Hematopoietic multipotent progenitor cell treated with erythropoietin and hydrocortisone succinate and interleukin-3 and kit ligand, for 4 days (in vitro differentiated cells): Measurements from ENCODE around the gene UBAC1.
A peak's percentile ranks its signal among the peaks of the same experiment; 100 is the strongest.

Experiments
- DNase-seq: peaks from one replicate; pipeline ENCODE4 v3.0.0-alpha.2; 2015

The UBAC1 gene

GRCh38 chr9:135961277-135961715 is at the start of gene UBAC1:
UBAC1 (minus strand) TSS chr9:135961373; CDS start chr9:135961162, 211 bp downstream.
- DNase-seq: peak; percentile 98

- no peak for DNase-seq
Measured at GRCh38 chr9:136010615-136011361, 49.6 kb upstream of the UBAC1 start.

GRCh38 chr9:136010176-136010575 is 49.0 kb upstream of the UBAC1 start:
- no peak for DNase-seq

DNA sequence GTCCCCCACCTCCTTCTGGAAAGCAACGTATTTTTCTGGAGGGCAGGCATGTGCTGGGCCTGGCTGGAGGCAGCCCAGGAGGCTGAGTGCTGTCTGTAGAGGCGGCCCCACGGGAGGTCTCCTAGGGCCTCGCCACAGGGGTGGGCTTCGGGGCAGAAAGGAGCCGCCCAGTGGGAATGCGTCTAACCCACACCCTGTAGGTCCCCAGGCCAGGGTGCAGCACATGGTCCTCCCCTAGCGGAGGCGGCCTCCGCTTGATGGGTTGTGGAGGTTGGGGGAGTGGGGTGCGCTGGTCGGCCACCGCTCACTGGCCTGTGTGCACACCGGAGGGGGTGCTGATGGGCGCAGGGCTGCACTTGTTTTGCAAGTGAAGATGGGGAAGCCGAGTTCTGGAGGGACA is 48.3 kb upstream of the UBAC1 start:
- no peak for DNase-seq

DNA sequence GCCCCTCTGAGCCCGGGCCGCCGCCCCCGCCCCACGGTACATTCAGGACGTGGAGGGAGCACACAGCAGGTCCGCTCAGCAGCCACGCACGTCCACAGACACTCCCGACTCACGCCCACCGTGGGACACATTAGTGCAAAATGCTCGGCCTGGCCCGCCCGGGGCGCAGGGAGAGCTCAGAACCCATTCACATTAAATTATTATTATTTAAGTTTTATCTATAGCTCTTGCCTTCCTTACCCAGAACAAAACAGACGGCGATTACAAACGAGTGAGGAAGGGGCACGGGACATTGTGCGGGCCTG is 47.5 kb upstream of the UBAC1 start:
- no peak for DNase-seq

GRCh38 chr9:136007934-136008692 is 46.9 kb upstream of the UBAC1 start:
- DNase-seq: no peak

- DNase-seq: no peak
Measured at GRCh38 chr9:136007276-136007933, 46.2 kb upstream of the UBAC1 start.

GRCh38 chr9:136006169-136006568 is 45.0 kb upstream of the UBAC1 start:
- no peak for DNase-seq

- no peak for DNase-seq
Measured at GRCh38 chr9:136004712-136005111, 43.5 kb upstream of the UBAC1 start.

- DNase-seq: no peak
Measured at GRCh38 chr9:136004219-136004618, 43.0 kb upstream of the UBAC1 start.

GRCh38 chr9:136003411-136004218 is 42.4 kb upstream of the UBAC1 start:
- DNase-seq: no peak

DNA sequence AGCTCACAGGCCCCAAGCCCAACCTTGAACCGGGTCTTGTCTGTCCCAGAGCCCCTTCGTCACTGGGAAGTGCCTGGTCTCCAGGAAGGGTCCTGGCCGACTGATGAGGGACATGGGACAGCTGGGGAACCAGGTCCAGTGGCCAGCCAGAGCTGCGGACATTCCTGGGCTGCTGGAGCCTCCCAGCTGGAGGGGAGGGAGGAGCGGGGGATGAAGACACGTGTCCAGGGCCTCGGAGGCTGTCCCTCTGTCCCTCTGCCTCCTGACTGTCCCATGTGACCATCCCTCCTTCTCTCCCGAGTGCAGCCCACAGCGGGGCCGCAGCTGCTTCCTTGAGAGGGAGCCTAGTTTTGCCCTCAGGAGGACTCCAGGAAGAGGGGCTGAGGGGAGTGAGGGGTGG is 41.7 kb upstream of the UBAC1 start:
- no peak for DNase-seq

- no peak for DNase-seq
Measured at GRCh38 chr9:136002215-136002614, 41.0 kb upstream of the UBAC1 start.

- DNase-seq: no peak
Measured at GRCh38 chr9:136001231-136001630, 40.1 kb upstream of the UBAC1 start.

GRCh38 chr9:135998410-135999071 is 37.4 kb upstream of the UBAC1 start:
- no peak for DNase-seq

DNA sequence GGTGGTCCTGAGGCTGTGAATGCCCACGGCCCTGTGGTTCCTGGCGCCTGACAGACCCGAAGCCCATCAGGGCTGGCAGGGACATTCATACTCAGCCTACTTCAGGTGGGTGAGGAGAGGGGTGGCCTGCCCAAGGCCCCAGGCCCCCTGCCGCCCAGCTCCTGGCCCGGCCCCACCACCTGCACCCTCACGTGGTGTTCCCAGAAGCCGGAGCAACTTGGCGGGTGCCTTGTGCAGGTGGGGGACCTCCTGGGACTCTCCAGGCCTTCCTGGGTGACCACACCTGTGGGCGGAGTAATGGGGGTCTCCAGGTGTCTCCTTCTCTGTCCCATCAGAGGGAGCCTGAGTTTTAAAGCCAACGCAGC is 36.8 kb upstream of the UBAC1 start:
- no peak for DNase-seq

- DNase-seq: no peak
Measured at GRCh38 chr9:135997090-135998015, 36.2 kb upstream of the UBAC1 start.

DNA sequence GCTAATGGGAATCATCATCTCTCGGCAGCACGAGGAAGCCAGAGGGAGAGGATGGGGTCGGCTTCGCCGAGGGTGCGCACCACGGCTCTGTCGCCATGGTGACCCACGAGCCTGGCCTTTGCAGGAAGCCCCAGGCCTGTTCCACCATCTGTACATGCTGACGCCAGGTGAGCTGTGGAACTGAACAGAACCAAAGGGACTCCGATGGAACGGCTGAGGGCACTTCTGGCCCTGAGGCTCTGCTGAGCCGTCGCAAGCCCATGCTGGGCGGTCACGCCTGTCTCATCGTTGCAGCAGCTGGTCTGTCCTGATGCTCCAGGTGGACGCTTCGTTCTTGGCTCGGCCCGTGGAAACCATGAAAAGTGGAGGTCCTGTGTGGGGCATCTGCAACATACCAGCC is 34.6 kb upstream of the UBAC1 start:
- no peak for DNase-seq

DNA sequence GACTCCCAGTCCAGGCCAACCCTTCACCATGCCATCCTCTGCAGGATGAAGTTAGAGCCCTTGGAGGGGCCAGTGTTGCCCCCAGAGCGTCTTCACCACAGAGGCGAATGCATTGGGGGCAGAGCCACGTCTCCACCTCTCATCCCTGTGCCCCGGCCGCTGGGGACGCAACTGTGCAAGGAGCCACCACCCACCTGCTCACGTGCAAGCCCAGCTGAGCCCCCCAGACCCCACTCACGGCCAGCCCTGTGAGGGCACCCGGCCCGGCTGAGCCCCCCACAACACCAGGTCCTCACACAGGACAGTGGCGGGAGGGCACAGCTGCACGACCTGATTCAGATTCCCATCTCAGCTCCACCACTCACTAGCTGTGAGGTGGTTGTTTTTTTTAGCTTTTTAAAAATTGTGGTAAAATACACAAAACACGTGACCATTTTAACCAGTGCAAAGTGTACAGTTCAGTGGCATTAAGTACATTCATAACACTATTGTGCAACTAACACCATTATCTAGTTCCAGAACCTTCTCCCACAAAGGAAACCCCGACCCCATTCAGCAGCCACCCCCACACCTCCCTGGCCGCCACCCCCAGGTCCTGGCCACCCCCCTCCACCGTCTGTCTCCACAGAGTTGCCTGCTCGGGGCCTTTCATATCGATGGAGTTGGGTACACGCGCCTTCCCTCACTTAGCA is 33.5 kb upstream of the UBAC1 start:
- peak; percentile 90 for DNase-seq

GRCh38 chr9:135993765-135994500 is 32.8 kb upstream of the UBAC1 start:
- DNase-seq: peak; percentile 33
